Measurements from ENCODE around the gene NOL12. TPM values are rescaled to one million over a fixed set of nuclear protein-coding genes. Genes with fewer than 3 reads are reported as not detected.
A peak's percentile ranks its signal among the peaks of the same experiment; 100 is the strongest.

NOL12 gene
- total RNA-seq, 3 donors from 2014 or later = 24.5 to 29.4 (median 24.6) TPM

DNA sequence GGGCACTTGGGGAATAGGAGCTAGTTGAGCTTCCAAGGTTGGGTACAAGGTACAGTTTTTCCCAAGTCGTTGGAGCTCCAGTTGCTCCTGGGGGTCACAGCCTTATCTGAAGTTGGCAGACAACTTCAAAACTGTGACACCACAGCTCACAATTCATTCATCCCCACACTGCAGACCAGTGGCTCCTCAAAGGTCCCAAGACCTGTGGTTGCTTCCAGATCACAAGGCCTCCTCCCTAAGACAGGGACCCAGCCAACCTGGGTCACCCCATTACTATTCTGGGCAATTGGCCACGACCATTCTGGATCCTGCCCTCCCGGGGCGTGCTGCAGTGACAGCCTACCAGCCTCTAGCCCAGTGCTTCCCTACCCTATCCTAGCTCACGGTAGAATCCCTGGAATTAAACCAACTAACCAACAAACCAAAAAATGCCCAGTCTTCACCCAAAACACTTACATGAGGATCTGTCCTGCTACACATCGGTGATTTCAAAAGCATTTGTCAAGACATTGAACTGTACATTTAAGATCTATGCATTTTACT, 28.5 kb upstream of the NOL12 start:
- TF ChIP-seq CTCF (IDR thresholded peaks at IDR 0.05) (no peak), POLR2A (IDR thresholded peaks at IDR 0.05) (no peak), POLR2AphosphoS5 (IDR thresholded peaks at IDR 0.05) (no peak)
- intact Hi-C loops (cut with DNase I; ENCODE audit: low total_unique reads) = loop anchor here (10.0 kb wide), 1 partner anchor 137 kb away; no protein-coding TSS in a partner anchor
- Histone ChIP-seq H3K4me1 (peaks cover 4 to 17% of the 10 kb centered on the region in 2 donors), H3K36me3 (no peaks in the 10 kb centered on the region), H3K27me3 (no peaks in the 10 kb centered on the region), H3K9me3 (no peaks in the 10 kb centered on the region), H3K4me3 (peak overlapping the region; percentile 46 to 97 (median 71)), H3K27ac (peak overlapping the region; percentile 76 to 79)
- DNase-seq (ENCODE audit: low spot score in 2 of 2) = no peak

GRCh38 chr22:37658133-37659065, 27.7 kb upstream of the NOL12 start, which contains the start of gene PDXP:
Gene PDXP, plus strand, starts transcription at chr22:37658723. Its CDS starts 60 bp downstream, at chr22:37658783.
- no peaks in the 10 kb centered on the region for H3K9me3 ChIP-seq
- H3K27ac ChIP-seq = peak within 1 kb of the TSS; percentile 76 to 79
- TF ChIP-seq POLR2AphosphoS5 (IDR thresholded peaks at IDR 0.05) (peak; percentile 29 to 49 (median 40)), POLR2A (IDR thresholded peaks at IDR 0.05) (no peak), CTCF (IDR thresholded peaks at IDR 0.05) (no peak)
- no peaks in the 10 kb centered on the region for H3K36me3 ChIP-seq
- H3K4me3 ChIP-seq = peak within 1 kb of the TSS; percentile 46 to 97 (median 71)
- peaks cover 4 to 17% of the 10 kb centered on the region in 2 donors for H3K4me1 ChIP-seq
- DNase-seq (ENCODE audit: low spot score in 2 of 2) = peak; percentile 99
- H3K27me3 ChIP-seq = no peaks in the 10 kb centered on the region
- intact Hi-C loops (cut with DNase I; ENCODE audit: low total_unique reads) = loop anchor here (10.0 kb wide), 1 partner anchor 136 kb away; no protein-coding TSS in a partner anchor

- intact Hi-C loops (cut with DNase I; ENCODE audit: low total_unique reads) = loop anchor here (10.0 kb wide), 1 partner anchor 136 kb away; no protein-coding TSS in a partner anchor
- TF ChIP-seq POLR2A (IDR thresholded peaks at IDR 0.05) (no peak), CTCF (IDR thresholded peaks at IDR 0.05) (no peak), POLR2AphosphoS5 (IDR thresholded peaks at IDR 0.05) (no peak)
- peak overlapping the region; percentile 46 to 97 (median 71) for H3K4me3 ChIP-seq
- peaks cover 4 to 17% of the 10 kb centered on the region in 2 donors for H3K4me1 ChIP-seq
- no peaks in the 10 kb centered on the region for H3K9me3 ChIP-seq
- no peaks in the 10 kb centered on the region for H3K36me3 ChIP-seq
- H3K27ac ChIP-seq = peak overlapping the region; percentile 40 to 76
- DNase-seq (ENCODE audit: low spot score in 2 of 2) = no peak
- H3K27me3 ChIP-seq = no peaks in the 10 kb centered on the region
These were observed 26.9 kb upstream of the NOL12 start for GRCh38 chr22:37659066-37659896.

DNA sequence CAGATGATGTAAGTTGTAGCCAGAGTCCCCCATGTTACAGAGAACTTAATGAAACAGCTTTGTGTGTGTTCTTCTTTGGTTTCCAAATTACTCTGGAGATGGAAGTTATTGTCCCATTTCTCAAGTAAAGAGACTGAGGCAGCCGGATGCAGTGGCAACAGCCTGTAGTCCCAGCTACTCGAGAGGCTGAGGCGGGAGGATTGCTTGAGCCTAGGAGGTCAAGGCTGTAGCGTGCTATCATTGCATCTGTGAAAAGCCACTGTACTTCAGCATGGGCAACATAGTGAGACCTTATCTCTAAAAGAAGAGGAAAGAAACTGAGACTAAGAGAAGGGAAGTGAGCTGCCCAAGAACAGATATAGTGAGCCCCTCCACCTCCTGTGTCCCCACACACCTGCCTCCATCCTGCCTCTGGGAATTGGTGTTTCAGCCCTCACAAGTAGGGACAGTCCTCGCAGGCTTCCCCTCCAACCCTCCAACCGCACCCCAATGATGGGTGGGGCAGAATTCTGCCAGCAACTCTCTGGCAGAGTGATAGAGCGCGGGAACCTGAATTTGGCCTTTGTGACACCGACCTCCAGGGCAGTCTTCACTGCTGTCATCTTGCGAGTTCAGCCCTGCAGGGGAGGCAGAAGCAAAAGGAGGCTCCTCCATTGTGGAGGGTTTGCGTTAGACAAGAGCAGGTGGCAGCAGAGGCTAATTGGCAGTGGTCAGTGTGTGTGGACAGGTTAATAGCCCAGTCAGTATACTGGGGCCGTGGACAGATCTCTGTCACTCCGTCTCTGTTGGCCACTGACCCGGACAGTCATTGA, 26.0 kb upstream of the NOL12 start:
- peak overlapping the region in 2 of 3 donors; percentile 71 to 97 for H3K4me3 ChIP-seq
- no peak for TF ChIP-seq POLR2AphosphoS5 (IDR thresholded peaks at IDR 0.05)
- no peak for TF ChIP-seq CTCF (IDR thresholded peaks at IDR 0.05)
- TF ChIP-seq POLR2A (IDR thresholded peaks at IDR 0.05) = no peak
- no peaks in the 10 kb centered on the region for H3K27me3 ChIP-seq
- H3K9me3 ChIP-seq = no peaks in the 10 kb centered on the region
- peak overlapping the region; percentile 7 to 63 for H3K27ac ChIP-seq
- no peak for DNase-seq (ENCODE audit: low spot score in 2 of 2)
- H3K4me1 ChIP-seq = peaks cover 4 to 17% of the 10 kb centered on the region in 2 donors
- intact Hi-C loops (cut with DNase I; ENCODE audit: low total_unique reads) = loop anchor here (10.0 kb wide), 1 partner anchor 135 kb away; no protein-coding TSS in a partner anchor
- no peaks in the 10 kb centered on the region for H3K36me3 ChIP-seq
